Suppressor macrophage (primary cell): ENCODE measurements around the gene KRIT1.
"Not testable (repeated sequence)": the region's sequence is repeated elsewhere in the genome, so short reads cannot be mapped to it uniquely, and the experiment has no call there.

Experiments
- DNase-seq, 4 experiments: peaks; one replicate each; pipeline ENCODE4 v3.0.0-alpha.2; 2020 to 2022

KRIT1 gene

GRCh38 chr7:92246360-92247101 lies 817 bp upstream of the KRIT1 start:
- peak in 3 of 4 experiments; percentile 1 to 15 (median 4) for DNase-seq

GRCh38 chr7:92244808-92245486 lies 767 bp downstream of the KRIT1 start:
- peak; percentile 38 to 44 (median 38) for DNase-seq

DNA sequence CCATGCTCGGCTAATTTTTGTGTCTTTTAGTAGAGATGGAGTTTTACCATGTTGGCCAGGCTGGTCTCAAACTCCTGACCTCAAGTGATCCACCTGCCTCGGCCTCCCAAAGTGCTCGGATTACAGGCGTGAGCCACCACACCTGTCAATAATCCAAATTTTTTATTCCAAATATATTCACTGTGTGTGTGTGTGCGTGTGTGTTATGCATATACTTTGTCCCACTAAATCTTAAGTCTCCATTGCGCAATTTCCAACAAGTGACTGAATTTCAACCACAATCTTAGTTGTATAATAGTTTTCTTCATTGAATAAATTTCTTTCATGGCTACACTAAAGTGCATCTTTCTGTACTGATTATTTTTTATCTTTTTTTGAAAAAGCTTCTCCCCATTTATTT lies 2.7 kb downstream of the KRIT1 start:
- peak in 2 of 4 experiments; percentile 10 to 40 for DNase-seq

DNA sequence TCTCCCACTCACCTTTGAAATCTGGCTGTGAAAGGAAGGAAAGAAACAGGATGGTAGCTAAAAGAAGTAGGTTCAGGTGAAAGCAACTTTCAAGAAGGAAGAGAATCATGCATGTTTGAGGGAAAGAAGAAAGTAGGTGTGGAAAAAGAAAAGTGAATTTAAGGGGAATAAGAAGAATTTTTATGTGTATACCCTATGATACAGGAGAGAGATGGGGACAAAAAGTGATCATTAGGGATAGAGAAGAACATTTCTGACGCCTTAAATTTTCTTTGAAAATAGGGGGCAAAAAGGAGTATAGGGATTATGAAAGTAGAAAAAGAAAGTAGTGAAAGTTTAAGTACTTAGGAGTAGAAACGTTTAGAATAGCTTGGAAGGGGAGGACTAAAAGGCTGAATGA lies 15.2 kb downstream of the KRIT1 start:
- DNase-seq: no peak

GRCh38 chr7:92228742-92229141 lies 17.0 kb downstream of the KRIT1 start:
- no peak for DNase-seq

- DNase-seq: no peak
Measured at GRCh38 chr7:92228100-92228499, 17.6 kb downstream of the KRIT1 start.

GRCh38 chr7:92226981-92227380 lies 18.7 kb downstream of the KRIT1 start:
- DNase-seq: no peak

- DNase-seq: no peak
Measured at GRCh38 chr7:92221766-92222165, 23.9 kb downstream of the KRIT1 start.

GRCh38 chr7:92206672-92207071 lies 39.0 kb downstream of the KRIT1 start:
- no peak for DNase-seq

- no peak for DNase-seq
Measured at GRCh38 chr7:92205987-92206386, 39.7 kb downstream of the KRIT1 start.

GRCh38 chr7:92200791-92201190 lies 44.9 kb downstream of the KRIT1 start:
- no peak for DNase-seq

DNA sequence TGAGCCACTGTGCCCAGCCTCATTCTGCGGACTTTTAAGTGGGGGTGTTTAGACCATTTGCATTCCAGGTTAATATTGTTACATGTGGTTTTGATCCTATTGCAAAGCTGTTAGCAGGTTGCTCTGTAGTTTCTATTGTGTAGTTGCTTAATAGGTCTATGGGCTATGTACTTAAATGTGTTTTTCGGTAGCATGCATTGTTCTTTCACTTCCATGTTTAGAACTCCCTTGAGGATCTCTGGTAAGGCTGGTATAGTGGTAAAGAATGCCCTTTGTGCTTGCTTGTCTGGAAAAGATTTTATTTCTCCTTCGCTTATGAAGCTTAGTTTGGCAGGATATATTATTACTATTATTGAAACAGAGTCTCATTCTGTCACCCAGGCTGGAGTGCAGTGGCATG lies 53.4 kb downstream of the KRIT1 start:
- DNase-seq: no peak

DNA sequence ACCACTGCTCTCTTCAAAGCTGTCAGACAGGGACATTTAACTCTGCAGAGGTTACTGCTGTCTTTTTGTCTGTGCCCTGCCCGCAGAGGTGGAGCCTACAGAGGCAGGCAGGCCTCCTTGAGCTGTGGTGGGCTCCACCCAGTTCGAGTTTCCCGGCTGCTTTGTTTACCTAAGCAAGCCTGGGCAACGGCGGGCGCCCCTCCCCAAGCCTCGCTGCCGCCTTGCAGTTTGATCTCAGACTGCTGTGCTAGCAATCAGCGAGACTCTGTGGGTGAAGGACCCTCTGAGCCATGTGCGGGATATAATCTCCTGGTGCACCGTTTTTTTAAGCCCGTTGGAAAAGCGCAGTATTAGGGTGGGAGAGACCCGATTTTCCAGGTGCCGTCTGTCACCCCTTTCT lies 56.5 kb downstream of the KRIT1 start:
- not testable (repeated sequence) for DNase-seq

- not testable (repeated sequence) for DNase-seq
Measured at GRCh38 chr7:92184294-92184693, 61.4 kb downstream of the KRIT1 start.

- DNase-seq: peak; percentile 86 to 94 (median 90)
Measured at GRCh38 chr7:92178928-92179924, 66.5 kb downstream of the KRIT1 start, which contains the start of gene LRRD1. Gene LRRD1, minus strand, starts transcription at chr7:92179142. Its CDS starts 13,940 bp downstream, at chr7:92165202.

DNA sequence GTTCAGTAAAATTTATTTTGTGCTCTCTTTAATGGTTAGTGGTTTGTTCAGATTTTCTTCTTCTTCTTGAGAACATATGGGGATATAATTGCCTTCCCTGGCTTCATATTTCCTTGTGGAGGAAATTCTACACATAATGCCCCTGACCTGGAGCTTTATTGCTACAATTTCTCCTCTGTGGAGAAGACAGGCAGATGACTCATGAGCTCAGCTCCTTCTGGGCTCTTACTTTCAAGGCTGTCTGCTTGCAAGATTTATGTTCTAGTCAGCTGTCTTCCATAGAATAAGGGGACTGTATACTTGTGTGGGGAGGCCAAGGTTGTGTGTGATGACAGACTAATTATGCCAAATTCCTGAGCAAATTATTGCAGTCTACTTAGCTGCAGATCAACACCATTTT lies 68.4 kb downstream of the KRIT1 start:
- DNase-seq: no peak

GRCh38 chr7:92169529-92169928 lies 76.2 kb downstream of the KRIT1 start:
- not testable (repeated sequence) for DNase-seq

DNA sequence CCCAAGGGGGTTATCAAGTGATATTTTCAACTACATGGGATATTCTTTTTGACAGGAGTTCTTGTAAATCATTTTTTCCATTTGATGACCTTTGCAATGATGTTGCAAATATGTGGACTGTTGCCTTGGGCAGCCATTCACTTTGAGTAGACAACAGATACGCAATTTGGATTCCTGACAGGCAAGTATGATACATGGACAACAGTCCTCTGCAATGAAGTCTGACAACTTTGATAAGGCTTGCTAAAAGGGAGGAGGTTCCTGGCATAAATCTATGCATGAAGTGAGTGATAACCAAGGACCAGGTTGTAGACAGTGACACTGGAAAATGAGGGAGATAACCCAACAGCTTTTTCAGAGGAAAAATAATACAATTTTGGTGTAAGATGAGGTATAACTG lies 84.4 kb downstream of the KRIT1 start:
- DNase-seq: no peak

- DNase-seq: no peak
Measured at GRCh38 chr7:92158660-92159575, 86.8 kb downstream of the KRIT1 start.

DNA sequence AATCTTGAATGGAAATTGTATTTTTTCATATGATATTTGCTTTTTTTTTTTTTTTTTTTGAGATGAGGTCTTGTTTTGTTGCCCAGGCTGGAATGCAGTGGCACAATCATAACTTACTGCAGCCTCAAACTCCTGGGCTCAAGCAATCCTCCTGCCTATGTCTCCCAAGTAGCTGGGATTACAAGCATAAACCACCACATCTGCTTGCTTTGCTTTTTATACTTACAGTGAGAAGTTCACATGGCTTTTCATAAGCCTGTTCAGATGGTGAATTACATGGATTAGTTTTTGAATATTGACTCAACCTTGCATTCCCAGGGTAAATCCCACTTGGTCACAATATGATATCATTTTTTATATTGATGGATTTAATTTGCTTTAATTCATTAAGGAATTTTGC lies 88.7 kb downstream of the KRIT1 start:
- no peak for DNase-seq

GRCh38 chr7:92155108-92155739 lies 90.5 kb downstream of the KRIT1 start:
- peak in 3 of 4 experiments; percentile 17 to 51 (median 40) for DNase-seq
